ENCODE data around the gene ABI3BP. TPM values are rescaled to one million over a fixed set of nuclear protein-coding genes. Genes with fewer than 3 reads are reported as not detected.
A peak's percentile ranks its signal among the peaks of the same experiment; 100 is the strongest.

Gene ABI3BP
- total and polyA plus RNA-seq, 2 experiments from 2014 or later = 6.8 to 30.3 TPM

- Histone ChIP-seq H3K4me2 (ENCODE audit: unreplicated experiment) (no peak overlapping the region), H3K4me3 (no peak overlapping the region), H3K36me3 (ENCODE audit: low read depth) (no peaks in the 10 kb centered on the region), H3K9ac (no peak overlapping the region), H4K20me1 (ENCODE audit: insufficient read depth) (no peaks in the 10 kb centered on the region), H2AFZ (no peak overlapping the region), H3K4me1 (ENCODE audit: insufficient read depth) (no peaks in the 10 kb centered on the region), H3K27me3 (replicated peaks; ENCODE audit: insufficient read depth) (no peaks in the 10 kb centered on the region), H3K9me3 (ENCODE audit: low read depth) (no peaks in the 10 kb centered on the region), H3K27ac (no peak overlapping the region), H3F3A (ENCODE audit: insufficient read depth) (no peaks in the 10 kb centered on the region), H3K79me2 (ENCODE audit: insufficient read depth) (no peaks in the 10 kb centered on the region), H3K9me2 (ENCODE audit: insufficient read depth) (no peaks in the 10 kb centered on the region; the same call in 1 of the 2 replicates)
- TF ChIP-seq EZH2phosphoT487 (IDR thresholded peaks at IDR 0.05; ENCODE audit: insufficient read depth, low read depth) (no peak), EZH2 (IDR thresholded peaks at IDR 0.05; ENCODE audit: insufficient read depth, poor library complexity, severe bottlenecking) (no peak)
- in situ Hi-C loops (cut with MboI) = no loop called here
- no peak for DNase-seq
- WGBS, 2 experiments (ENCODE audit: low coverage in 1 of 2, low lambda C conversion rate in 2 of 2, missing lambda C conversion rate in 2 of 2) = 54 to 60% methylated on average over 3 of the region's 3 CpGs
These were observed 167.6 kb downstream of the ABI3BP start for GRCh38 chr3:100825574-100825973.

- Histone ChIP-seq H3K36me3 (ENCODE audit: low read depth) (no peaks in the 10 kb centered on the region), H2AFZ (no peak overlapping the region), H3F3A (ENCODE audit: insufficient read depth) (peaks cover 9% of the 10 kb centered on the region), H3K9me3 (ENCODE audit: low read depth) (no peaks in the 10 kb centered on the region), H3K27me3 (replicated peaks; ENCODE audit: insufficient read depth) (no peaks in the 10 kb centered on the region), H3K4me3 (no peak overlapping the region), H3K4me1 (ENCODE audit: insufficient read depth) (peaks cover 9% of the 10 kb centered on the region), H4K20me1 (ENCODE audit: insufficient read depth) (no peaks in the 10 kb centered on the region), H3K9ac (no peak overlapping the region), H3K9me2 (ENCODE audit: insufficient read depth) (no peaks in the 10 kb centered on the region), H3K79me2 (ENCODE audit: insufficient read depth) (no peaks in the 10 kb centered on the region), H3K27ac (no peak overlapping the region), H3K4me2 (ENCODE audit: unreplicated experiment) (no peak overlapping the region)
- in situ Hi-C loops (cut with MboI) = no loop called here
- 88 to 90% methylated on average over 3 of the region's 3 CpGs for WGBS, 2 experiments (ENCODE audit: low coverage in 1 of 2, low lambda C conversion rate in 2 of 2, missing lambda C conversion rate in 2 of 2)
- no peak for DNase-seq
- no peak for TF ChIP-seq EZH2 (IDR thresholded peaks at IDR 0.05; ENCODE audit: insufficient read depth, poor library complexity, severe bottlenecking)
- no peak for TF ChIP-seq EZH2phosphoT487 (IDR thresholded peaks at IDR 0.05; ENCODE audit: insufficient read depth, low read depth)
These were observed 177.6 kb downstream of the ABI3BP start for GRCh38 chr3:100815583-100815982.

DNA sequence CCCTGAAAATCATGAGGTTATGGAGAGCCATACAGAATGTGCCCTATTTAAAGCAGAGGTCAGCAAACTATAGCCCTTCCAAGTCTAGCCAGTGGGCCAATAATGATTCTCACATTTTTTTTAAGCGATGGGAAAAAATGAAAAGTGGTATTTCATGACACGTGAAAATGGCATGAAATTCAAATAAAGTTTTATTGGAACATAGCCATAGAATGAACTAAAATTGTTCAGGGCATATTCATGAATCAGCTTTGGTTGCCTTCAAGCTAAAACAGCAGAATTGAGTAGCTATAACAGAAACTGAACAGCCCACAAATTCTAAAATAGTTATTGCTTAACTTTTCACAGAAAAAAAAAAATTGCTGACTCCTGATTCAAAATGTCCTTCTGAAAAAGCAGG lies 179.4 kb downstream of the ABI3BP start:
- H3K27me3 ChIP-seq (replicated peaks; ENCODE audit: insufficient read depth) = no peaks in the 10 kb centered on the region
- peaks cover 15% of the 10 kb centered on the region for H3K4me1 ChIP-seq (ENCODE audit: insufficient read depth)
- no peak overlapping the region for H3K9ac ChIP-seq
- no peaks in the 10 kb centered on the region for H3K79me2 ChIP-seq (ENCODE audit: insufficient read depth)
- peak; percentile 46 for DNase-seq
- no peak overlapping the region for H2AFZ ChIP-seq
- no peaks in the 10 kb centered on the region for H3K36me3 ChIP-seq (ENCODE audit: low read depth)
- H3K27ac ChIP-seq = no peak overlapping the region
- TF ChIP-seq EZH2 (IDR thresholded peaks at IDR 0.05; ENCODE audit: insufficient read depth, poor library complexity, severe bottlenecking) = no peak
- TF ChIP-seq EZH2phosphoT487 (IDR thresholded peaks at IDR 0.05; ENCODE audit: insufficient read depth, low read depth) = no peak
- H3K9me2 ChIP-seq (ENCODE audit: insufficient read depth) = no peaks in the 10 kb centered on the region
- no peaks in the 10 kb centered on the region for H3K9me3 ChIP-seq (ENCODE audit: low read depth)
- peaks cover 14% of the 10 kb centered on the region for H3F3A ChIP-seq (ENCODE audit: insufficient read depth)
- H3K4me2 ChIP-seq (ENCODE audit: unreplicated experiment) = no peak overlapping the region
- no peak overlapping the region for H3K4me3 ChIP-seq
- in situ Hi-C loops (cut with MboI) = no loop called here
- H4K20me1 ChIP-seq (ENCODE audit: insufficient read depth) = no peaks in the 10 kb centered on the region
- whole genome bisulfite sequencing, 2 experiments (ENCODE audit: low coverage in 1 of 2, low lambda C conversion rate in 2 of 2, missing lambda C conversion rate in 2 of 2) = 73 to 94% methylated on average over 2 of the region's 2 CpGs

- no peak overlapping the region for H2AFZ ChIP-seq
- DNase-seq = no peak
- in situ Hi-C loops (cut with MboI) = no loop called here
- peaks cover 14% of the 10 kb centered on the region for H3F3A ChIP-seq (ENCODE audit: insufficient read depth)
- WGBS, 2 experiments (ENCODE audit: low coverage in 1 of 2, low lambda C conversion rate in 2 of 2, missing lambda C conversion rate in 2 of 2) = 92 to 98% methylated on average over 6 of the region's 6 CpGs
- H3K9ac ChIP-seq = no peak overlapping the region
- H3K27ac ChIP-seq = no peak overlapping the region
- H3K4me2 ChIP-seq (ENCODE audit: unreplicated experiment) = no peak overlapping the region
- H3K4me3 ChIP-seq = no peak overlapping the region
- H3K9me2 ChIP-seq (ENCODE audit: insufficient read depth) = no peaks in the 10 kb centered on the region
- peaks cover 15% of the 10 kb centered on the region for H3K4me1 ChIP-seq (ENCODE audit: insufficient read depth)
- no peaks in the 10 kb centered on the region for H3K9me3 ChIP-seq (ENCODE audit: low read depth)
- TF ChIP-seq EZH2 (IDR thresholded peaks at IDR 0.05; ENCODE audit: insufficient read depth, poor library complexity, severe bottlenecking) = no peak
- no peak for TF ChIP-seq EZH2phosphoT487 (IDR thresholded peaks at IDR 0.05; ENCODE audit: insufficient read depth, low read depth)
- no peaks in the 10 kb centered on the region for H3K79me2 ChIP-seq (ENCODE audit: insufficient read depth)
- no peaks in the 10 kb centered on the region for H3K27me3 ChIP-seq (replicated peaks; ENCODE audit: insufficient read depth)
- no peaks in the 10 kb centered on the region for H3K36me3 ChIP-seq (ENCODE audit: low read depth)
- H4K20me1 ChIP-seq (ENCODE audit: insufficient read depth) = no peaks in the 10 kb centered on the region
These were observed 181.3 kb downstream of the ABI3BP start for GRCh38 chr3:100811779-100812507.

All from GM23248 (cell line).